HCT116 (cell line): ENCODE measurements around the gene FAM9A.
"Not testable (repeated sequence)": the region's sequence is repeated elsewhere in the genome, so short reads cannot be mapped to it uniquely, and the experiment has no call there.

Experiments
- ATF3 ChIP-seq: IDR thresholded peaks from 2 replicates; pipeline ENCODE4 v1.6.1; 2012
- CTCF ChIP-seq, 3 experiments: fragments of 200-600 bp in 1 of 3; sonication (generic) in 1 of 3; IDR thresholded peaks in 2 of 3; conservative IDR thresholded peaks in 1 of 3; 2 replicates each; pipeline ENCODE4 v1.5.1; 2012 to 2017; ENCODE audit warnings: low read depth in 2 of 3, low read length in 2 of 3, antibody characterized with exemption in 1 of 3, borderline replicate concordance in 1 of 3, control low read depth in 1 of 3, mild to moderate bottlenecking in 1 of 3, mixed read lengths in 1 of 3, mixed run types in 1 of 3, moderate library complexity in 1 of 3; ENCODE audit not compliant: insufficient read depth in 1 of 3
- ELF1 ChIP-seq: IDR thresholded peaks from 2 replicates; pipeline ENCODE4 v1.6.1; 2012; ENCODE audit warnings: low read depth, borderline replicate concordance
- EZH2 ChIP-seq: fragments of 200-600 bp; sonication (generic); IDR thresholded peaks from 2 replicates; pipeline ENCODE4 v1.6.1; 2017; ENCODE audit warnings: antibody characterized with exemption, mixed run types
- EZH2phosphoT487 ChIP-seq: fragments of 200-600 bp; IDR thresholded peaks from 2 replicates; pipeline ENCODE4 v1.6.1; 2018; ENCODE audit warnings: antibody characterized with exemption, borderline replicate concordance
- JUND ChIP-seq: IDR thresholded peaks from 2 replicates; pipeline ENCODE4 v1.6.1; 2012
- MAX ChIP-seq: IDR thresholded peaks from 2 replicates; pipeline ENCODE4 v1.6.1; 2012
- POLR2A ChIP-seq: IDR thresholded peaks from 2 replicates; pipeline ENCODE4 v1.7.0; 2011; ENCODE audit warnings: borderline replicate concordance; ENCODE audit not compliant: insufficient read depth, insufficient read length; ENCODE audit errors: extremely low read depth
- POLR2AphosphoS5 ChIP-seq: IDR thresholded peaks from 2 replicates; pipeline ENCODE4 v1.6.1; 2011; ENCODE audit warnings: mild to moderate bottlenecking, low read depth, low read length, moderate library complexity
- RAD21 ChIP-seq: IDR thresholded peaks from 2 replicates; pipeline ENCODE4 v1.6.1; 2012; ENCODE audit warnings: low read depth, mild to moderate bottlenecking
- YY1 ChIP-seq: IDR thresholded peaks from 2 replicates; pipeline ENCODE4 v1.6.1; 2011; ENCODE audit warnings: low read length, low read depth, moderate library complexity, mild to moderate bottlenecking; ENCODE audit not compliant: insufficient replicate concordance; ENCODE audit errors: extremely low read depth

GRCh38 chrX:8757609-8758389 is 43.4 kb downstream of the FAM9A start:
- not testable (repeated sequence) for TF ChIP-seq CTCF (IDR thresholded peaks at IDR 0.05 in 2 of 3, conservative IDR thresholded peaks at IDR 0.05 in 1 of 3; ENCODE audit: borderline replicate concordance in 1 of 3, insufficient read depth in 1 of 3, low read depth in 2 of 3, low read length in 2 of 3); ELF1; EZH2; ATF3; YY1; MAX; POLR2A; POLR2AphosphoS5; RAD21; JUND; EZH2phosphoT487
